ENCODE data around the gene JAK3. TPM values are rescaled to one million over a fixed set of nuclear protein-coding genes. Genes with fewer than 3 reads are reported as not detected.

Gene JAK3
- total RNA-seq, 1 donor from 2014 or later = 12.3 TPM

- peaks cover 61% of the 10 kb centered on the region for H3K27me3 Mint-ChIP-seq (ENCODE audit: low read depth)
- H3K4me1 Mint-ChIP-seq = no peaks in the 10 kb centered on the region
- TF ChIP-seq CTCF (IDR thresholded peaks at IDR 0.05; ENCODE audit: unreplicated experiment) = no peak
- peak overlapping the region; percentile 22 for H3K4me3 Mint-ChIP-seq
- no peaks in the 10 kb centered on the region for H3K9me3 Mint-ChIP-seq
- no peak for DNase-seq (ENCODE audit: low spot score in 2 of 2, unreplicated experiment in 2 of 2)
- H3K27ac Mint-ChIP-seq = no peak overlapping the region
- H3K36me3 Mint-ChIP-seq = no peaks in the 10 kb centered on the region
These were observed 26.3 kb upstream of the JAK3 start for GRCh38 chr19:17873786-17874757.

GRCh38 chr19:17872251-17873001 is 24.6 kb upstream of the JAK3 start:
- Mint-ChIP-seq H3K9me3 (no peaks in the 10 kb centered on the region), H3K4me3 (no peak overlapping the region), H3K27me3 (ENCODE audit: low read depth) (peaks cover 73% of the 10 kb centered on the region), H3K4me1 (no peaks in the 10 kb centered on the region), H3K36me3 (no peaks in the 10 kb centered on the region), H3K27ac (no peak overlapping the region)
- TF ChIP-seq CTCF (IDR thresholded peaks at IDR 0.05; ENCODE audit: unreplicated experiment) = no peak
- no peak for DNase-seq (ENCODE audit: low spot score in 2 of 2, unreplicated experiment in 2 of 2)

GRCh38 chr19:17871878-17872250 is 24.1 kb upstream of the JAK3 start, which contains the start of gene SLC5A5:
Gene SLC5A5 (plus strand): TSS chr19:17871945. CDS start chr19:17872320, 375 bp downstream.
- H3K4me3 Mint-ChIP-seq = no peak within 1 kb of the TSS
- H3K27me3 Mint-ChIP-seq (ENCODE audit: low read depth) = peaks cover 73% of the 10 kb centered on the region

GRCh38 chr19:17871032-17871877 is 23.5 kb upstream of the JAK3 start:
- Mint-ChIP-seq H3K4me3 (no peak overlapping the region), H3K9me3 (no peaks in the 10 kb centered on the region), H3K4me1 (no peaks in the 10 kb centered on the region), H3K27ac (no peak overlapping the region), H3K36me3 (no peaks in the 10 kb centered on the region), H3K27me3 (ENCODE audit: low read depth) (peaks cover 73% of the 10 kb centered on the region)
- no peak for TF ChIP-seq CTCF (IDR thresholded peaks at IDR 0.05; ENCODE audit: unreplicated experiment)
- DNase-seq (ENCODE audit: low spot score in 2 of 2, unreplicated experiment in 2 of 2) = no peak

More at GRCh38 chr19:17871878-17872250, 24.1 kb upstream of the JAK3 start, which contains the start of gene SLC5A5:
- no peaks in the 10 kb centered on the region for H3K9me3 Mint-ChIP-seq
- H3K4me1 Mint-ChIP-seq = no peaks in the 10 kb centered on the region
- H3K27ac Mint-ChIP-seq = no peak within 1 kb of the TSS
- TF ChIP-seq CTCF (IDR thresholded peaks at IDR 0.05; ENCODE audit: unreplicated experiment) = no peak
- no peaks in the 10 kb centered on the region for H3K36me3 Mint-ChIP-seq
- DNase-seq (ENCODE audit: low spot score in 2 of 2, unreplicated experiment in 2 of 2) = no peak

- no peak for DNase-seq (ENCODE audit: low spot score in 2 of 2, unreplicated experiment in 2 of 2)
- Mint-ChIP-seq H3K9me3 (no peaks in the 10 kb centered on the region), H3K27ac (no peak overlapping the region), H3K27me3 (ENCODE audit: low read depth) (peaks cover 61% of the 10 kb centered on the region), H3K36me3 (peaks cover 4% of the 10 kb centered on the region), H3K4me3 (no peak overlapping the region), H3K4me1 (no peaks in the 10 kb centered on the region)
- TF ChIP-seq CTCF (IDR thresholded peaks at IDR 0.05; ENCODE audit: unreplicated experiment) = no peak
These were observed 21.4 kb upstream of the JAK3 start for GRCh38 chr19:17869114-17869608.
